ENCODE results near the gene TSPAN12. TPM values are rescaled to one million over a fixed set of nuclear protein-coding genes. Genes with fewer than 3 reads are reported as not detected.

TSPAN12 gene
- total and polyA plus RNA-seq, 8 donors = 25.7 to 52.3 (median 44.0) TPM

DNA sequence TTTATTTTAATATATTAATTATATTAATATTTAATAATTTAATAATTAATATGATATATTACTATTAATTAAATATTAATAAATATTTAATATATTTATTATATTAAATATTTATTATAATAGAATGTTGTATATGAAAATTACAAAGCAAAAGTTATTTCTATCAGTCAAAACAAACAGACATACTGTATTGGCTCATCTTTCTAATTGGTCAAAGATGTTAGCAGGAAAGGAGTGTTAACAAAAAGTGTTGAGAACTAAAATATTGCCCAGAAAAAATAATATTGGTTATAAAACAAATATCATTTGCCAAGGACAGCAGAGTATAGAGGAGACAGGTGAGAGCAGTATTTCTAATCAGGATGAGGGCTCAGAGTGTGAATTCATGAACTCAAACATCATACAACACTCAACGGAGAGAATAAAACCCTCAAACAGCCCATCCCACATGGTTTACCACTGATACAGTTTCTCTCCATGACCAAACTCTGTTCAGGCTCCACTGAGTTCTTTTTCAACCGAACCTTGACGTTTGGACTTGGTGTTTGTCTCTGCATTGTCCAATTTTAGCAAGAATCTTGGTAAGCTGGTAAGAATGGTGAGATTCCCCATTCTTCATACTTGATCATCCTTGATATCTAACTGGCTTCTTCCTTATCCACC is 58.0 kb downstream of the TSPAN12 start:
- ATAC-seq = no peak
- TF ChIP-seq, protein P1, sequence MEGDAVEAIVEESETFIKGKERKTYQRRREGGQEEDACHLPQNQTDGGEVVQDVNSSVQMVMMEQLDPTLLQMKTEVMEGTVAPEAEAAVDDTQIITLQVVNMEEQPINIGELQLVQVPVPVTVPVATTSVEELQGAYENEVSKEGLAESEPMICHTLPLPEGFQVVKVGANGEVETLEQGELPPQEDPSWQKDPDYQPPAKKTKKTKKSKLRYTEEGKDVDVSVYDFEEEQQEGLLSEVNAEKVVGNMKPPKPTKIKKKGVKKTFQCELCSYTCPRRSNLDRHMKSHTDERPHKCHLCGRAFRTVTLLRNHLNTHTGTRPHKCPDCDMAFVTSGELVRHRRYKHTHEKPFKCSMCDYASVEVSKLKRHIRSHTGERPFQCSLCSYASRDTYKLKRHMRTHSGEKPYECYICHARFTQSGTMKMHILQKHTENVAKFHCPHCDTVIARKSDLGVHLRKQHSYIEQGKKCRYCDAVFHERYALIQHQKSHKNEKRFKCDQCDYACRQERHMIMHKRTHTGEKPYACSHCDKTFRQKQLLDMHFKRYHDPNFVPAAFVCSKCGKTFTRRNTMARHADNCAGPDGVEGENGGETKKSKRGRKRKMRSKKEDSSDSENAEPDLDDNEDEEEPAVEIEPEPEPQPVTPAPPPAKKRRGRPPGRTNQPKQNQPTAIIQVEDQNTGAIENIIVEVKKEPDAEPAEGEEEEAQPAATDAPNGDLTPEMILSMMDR (IDR thresholded peaks at IDR 0.05) = no peak
- no peaks in the 10 kb centered on the region for H3K27me3 ChIP-seq
- H3K36me3 ChIP-seq = no peaks in the 10 kb centered on the region
- no peaks in the 10 kb centered on the region for H3K9me3 ChIP-seq
- no peak overlapping the region for H3K27ac ChIP-seq
- H3K4me3 ChIP-seq = no peak overlapping the region
- H3K4me1 ChIP-seq = no peaks in the 10 kb centered on the region
- intact Hi-C loops (cut with DNase I) = loop anchor here in 1 of 2 donors (10.0 kb wide), 2 partner anchors 55 to 145 kb away; partner anchors contain the start of gene TSPAN12
- DNase-seq = no peak

DNA sequence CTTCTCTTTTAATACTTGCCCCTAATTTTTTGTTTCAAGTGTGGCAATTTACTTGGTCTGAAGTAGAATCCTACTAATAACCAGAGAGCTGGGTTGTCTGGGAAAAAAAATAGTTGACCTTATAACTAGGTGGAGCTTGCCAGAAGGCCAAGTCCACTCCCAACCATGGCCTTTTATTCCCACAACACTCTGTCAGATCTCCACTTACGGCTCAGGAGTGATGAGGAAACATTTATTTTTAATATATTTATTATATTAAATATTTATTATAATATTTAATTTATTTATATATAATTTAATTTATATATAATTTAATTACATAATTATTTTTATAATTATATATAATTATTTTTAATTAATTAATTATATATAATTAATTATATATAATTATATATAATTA is 58.8 kb downstream of the TSPAN12 start:
- H3K4me3 ChIP-seq = no peak overlapping the region
- H3K4me1 ChIP-seq = no peaks in the 10 kb centered on the region
- DNase-seq = no peak
- no peaks in the 10 kb centered on the region for H3K36me3 ChIP-seq
- TF ChIP-seq, protein P1 (IDR thresholded peaks at IDR 0.05) = no peak
- no peak for ATAC-seq
- no peak overlapping the region for H3K27ac ChIP-seq
- intact Hi-C loops (cut with DNase I) = loop anchor here in 1 of 2 donors (10.0 kb wide), 2 partner anchors 56 to 146 kb away; partner anchors contain the start of gene TSPAN12
- no peaks in the 10 kb centered on the region for H3K27me3 ChIP-seq
- no peaks in the 10 kb centered on the region for H3K9me3 ChIP-seq

DNA sequence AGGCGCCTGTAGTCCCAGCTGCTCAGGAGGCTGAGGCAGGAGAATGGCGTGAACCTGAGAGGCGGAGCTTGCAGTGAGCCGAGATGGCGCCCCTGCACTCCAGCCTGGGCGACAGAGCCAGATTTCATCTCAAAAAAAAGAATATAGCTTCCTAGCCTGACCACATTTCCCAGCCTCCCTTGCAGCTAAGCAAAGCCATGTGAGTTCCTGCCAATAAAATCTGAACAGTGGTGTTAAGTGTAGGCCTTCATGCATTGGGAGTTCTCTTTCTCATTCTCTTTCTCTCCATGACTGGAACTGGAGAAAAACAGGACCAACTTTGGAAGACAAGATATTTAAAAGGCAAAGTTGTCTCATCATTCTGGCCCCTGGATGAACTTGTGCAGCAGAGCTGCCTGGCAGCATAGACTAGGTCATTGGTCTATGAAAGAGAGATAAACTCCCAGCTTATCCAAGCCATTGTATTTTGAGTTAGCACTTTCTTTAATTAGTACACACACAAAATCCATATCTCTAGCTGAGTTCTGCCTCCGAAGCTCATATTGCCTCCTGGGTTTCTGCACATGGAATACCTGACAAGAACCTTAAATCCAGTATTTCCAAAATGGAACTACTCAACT is 60.8 kb downstream of the TSPAN12 start:
- ATAC-seq (no peak), DNase-seq (no peak)
- TF ChIP-seq, protein P1 (IDR thresholded peaks at IDR 0.05) = no peak
- H3K4me1 ChIP-seq = peaks cover 0 to 1% of the 10 kb centered on the region in 2 donors
- H3K36me3 ChIP-seq = no peaks in the 10 kb centered on the region
- H3K27ac ChIP-seq = no peak overlapping the region
- no peaks in the 10 kb centered on the region for H3K9me3 ChIP-seq
- no peaks in the 10 kb centered on the region for H3K27me3 ChIP-seq
- intact Hi-C loops (cut with DNase I) = loop anchor here in 1 of 2 donors (10.0 kb wide), 2 partner anchors 58 to 148 kb away; partner anchors contain the start of gene TSPAN12
- H3K4me3 ChIP-seq = no peak overlapping the region

DNA sequence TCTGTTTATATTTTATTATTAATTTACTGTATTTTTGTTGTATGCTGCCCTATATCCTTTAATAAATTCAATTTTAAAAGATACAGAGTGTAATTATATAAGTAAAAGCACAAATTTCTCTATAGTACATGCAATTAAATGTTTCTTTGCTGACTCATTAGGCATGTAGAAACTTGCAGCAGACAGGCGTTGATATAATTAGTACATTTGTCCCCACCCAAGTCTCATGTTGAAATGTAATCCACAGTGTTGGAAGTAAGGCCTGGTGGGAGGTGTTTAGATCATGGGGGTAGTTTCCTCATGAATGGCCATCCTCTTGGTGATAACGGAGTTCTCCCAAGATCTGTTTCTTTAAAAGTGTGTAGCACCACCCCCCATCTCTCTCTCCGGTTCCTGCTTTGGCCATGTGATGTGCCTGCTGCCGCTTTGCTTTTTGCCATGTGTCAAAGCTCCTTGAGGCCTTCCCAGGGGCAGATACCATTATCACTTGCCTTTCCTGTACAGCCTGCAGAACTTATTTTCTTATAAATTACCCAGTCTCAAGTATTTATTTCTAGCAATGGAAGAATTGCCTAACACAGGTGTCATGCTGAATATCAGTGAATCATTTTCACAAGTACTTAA is 63.7 kb downstream of the TSPAN12 start:
- no peak overlapping the region for H3K4me3 ChIP-seq
- no peak for ATAC-seq

More for the DNA sequence above, 63.7 kb downstream of the TSPAN12 start:
- TF ChIP-seq, protein P1 (IDR thresholded peaks at IDR 0.05) = no peak
- Histone ChIP-seq H3K4me1 (peaks cover 0 to 8% of the 10 kb centered on the region in 2 donors), H3K27me3 (no peaks in the 10 kb centered on the region), H3K36me3 (no peaks in the 10 kb centered on the region), H3K27ac (no peak overlapping the region), H3K9me3 (no peaks in the 10 kb centered on the region)
- DNase-seq = no peak
- intact Hi-C loops (cut with DNase I) = loop anchor here in 1 of 2 donors (10.0 kb wide), 2 partner anchors 61 to 151 kb away; partner anchors contain the start of gene TSPAN12
